Activated CD8-positive, alpha-beta memory T cell treated with anti-CD3 and anti-CD28 coated beads, Interleukin-2, amount 10 ng/mL, durations not matched to agents 7 days and 5 days (primary cell): ENCODE data around the gene EMB. TPM values are rescaled to one million over a fixed set of nuclear protein-coding genes. Genes with fewer than 3 reads are reported as not detected.

Experiments used
- total RNA-seq, 2 experiments: library from RNA; stranded (reverse); gene quantifications; one replicate each; pipeline ENCODE4 v1.2.3, GENCODE V29; 2021

EMB gene
- total RNA-seq, 2 experiments from 2014 or later = 132 to 161 TPM

Other genes with a start within 250 kb of the EMB start
- gene PARP8, start 225.3 kb upstream of the EMB start, total RNA-seq = 100 to 1,000 TPM in 1 of 2 experiments, 10 to 100 TPM in 1; 79.8 to 128 TPM